GM18909 (cell line): ENCODE measurements around the gene EZR.

ENCODE experiments used
- ATAC-seq: cut with Tn5 transposase; IDR thresholded peaks from one replicate; pipeline ENCODE4 v1.9.1; 2021; ENCODE audit warnings: mild to moderate bottlenecking; ENCODE audit not compliant: unreplicated experiment, poor library complexity

EZR gene

DNA sequence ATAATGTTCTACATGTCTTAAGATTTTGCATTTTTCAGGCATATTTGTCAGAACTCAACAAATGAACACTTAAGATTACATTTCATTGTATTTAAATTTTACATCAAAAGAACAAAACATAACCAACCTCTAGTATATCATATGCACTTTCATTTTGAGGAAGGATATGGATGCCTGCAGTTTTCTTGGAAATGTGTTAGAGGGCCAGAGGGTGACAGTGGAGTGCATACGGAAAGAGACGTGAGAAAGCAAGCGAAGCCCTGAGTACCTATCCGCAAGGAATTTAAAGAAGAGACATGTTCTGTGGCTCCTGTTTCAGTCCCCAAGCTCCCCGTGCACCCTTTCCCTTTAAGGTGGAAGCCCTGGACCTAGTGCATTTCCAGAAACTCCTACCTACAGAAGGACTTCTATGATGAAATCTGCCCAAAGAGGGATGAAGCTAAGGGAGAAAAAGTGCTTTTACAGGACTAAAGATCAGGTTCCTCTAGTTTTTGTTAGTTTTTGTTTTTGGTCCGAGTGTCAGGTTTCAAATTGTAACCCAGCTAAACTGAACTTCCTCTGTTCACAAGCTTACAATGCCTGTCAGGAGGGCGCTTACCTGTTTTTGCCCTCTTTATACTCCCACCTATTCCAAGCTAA, 38.8 kb downstream of the EZR start:
- no peak for ATAC-seq

DNA sequence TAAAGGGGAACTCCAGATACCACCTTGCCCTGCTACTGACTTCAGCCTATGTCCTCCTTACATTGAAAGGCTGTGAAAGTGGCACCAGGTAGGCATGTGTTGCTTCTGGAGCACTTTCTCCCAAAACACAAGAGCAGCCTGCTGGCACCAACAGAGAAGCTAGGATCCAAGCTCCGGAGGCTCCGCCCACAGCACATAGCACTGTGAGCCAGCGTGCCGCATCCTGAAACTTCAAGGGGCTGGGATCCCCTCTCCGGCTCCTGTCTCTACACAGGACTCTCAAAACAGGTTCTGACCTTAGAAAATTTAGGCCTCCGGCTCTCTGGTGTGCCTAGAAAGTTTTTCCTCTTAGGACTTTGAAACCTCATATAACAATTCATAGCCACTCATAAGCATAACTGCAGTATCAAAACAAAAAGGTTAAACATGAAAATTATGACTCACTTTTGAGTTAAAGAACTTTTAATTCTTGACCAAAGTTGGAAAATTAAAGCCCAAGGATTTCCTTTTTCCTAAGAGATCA, 41.1 kb downstream of the EZR start:
- ATAC-seq = no peak

DNA sequence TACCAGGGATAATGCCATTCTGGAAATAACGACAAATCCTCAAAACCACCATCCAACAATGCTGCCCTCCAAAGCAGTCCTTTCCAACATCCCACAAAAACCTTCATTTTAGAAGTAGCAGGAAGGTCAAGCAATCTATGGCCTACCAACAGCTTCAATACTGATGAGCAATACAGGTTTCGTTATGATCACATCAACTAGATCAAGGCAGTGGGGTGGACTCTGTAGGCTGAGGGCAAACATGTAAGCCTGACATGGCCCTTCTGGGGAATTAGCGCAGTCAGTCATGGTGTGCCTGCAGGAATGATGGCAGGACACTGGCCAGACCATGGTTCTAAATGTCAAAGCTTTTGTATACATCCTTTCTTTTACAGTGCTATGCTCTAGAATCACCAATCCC, 41.7 kb downstream of the EZR start:
- no peak for ATAC-seq

DNA sequence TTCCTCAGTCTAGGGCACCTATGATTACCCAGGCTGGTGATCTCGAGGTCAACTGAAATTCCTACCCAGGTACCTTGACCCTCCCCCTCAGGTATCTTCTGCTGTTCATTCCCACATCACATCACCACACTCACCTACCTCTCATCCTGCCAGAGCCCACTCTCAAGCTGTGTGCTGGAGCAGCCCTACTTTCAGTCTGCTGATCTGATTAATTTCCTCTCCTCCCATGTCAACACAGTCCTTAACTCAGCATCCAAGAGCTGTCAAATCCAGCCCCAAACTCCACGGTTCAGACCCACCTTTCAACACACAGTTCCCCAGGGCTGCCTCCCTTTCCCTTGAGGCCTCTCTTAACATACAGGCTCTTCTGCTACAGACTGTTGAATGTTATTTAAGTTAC, 42.4 kb downstream of the EZR start:
- ATAC-seq = no peak

DNA sequence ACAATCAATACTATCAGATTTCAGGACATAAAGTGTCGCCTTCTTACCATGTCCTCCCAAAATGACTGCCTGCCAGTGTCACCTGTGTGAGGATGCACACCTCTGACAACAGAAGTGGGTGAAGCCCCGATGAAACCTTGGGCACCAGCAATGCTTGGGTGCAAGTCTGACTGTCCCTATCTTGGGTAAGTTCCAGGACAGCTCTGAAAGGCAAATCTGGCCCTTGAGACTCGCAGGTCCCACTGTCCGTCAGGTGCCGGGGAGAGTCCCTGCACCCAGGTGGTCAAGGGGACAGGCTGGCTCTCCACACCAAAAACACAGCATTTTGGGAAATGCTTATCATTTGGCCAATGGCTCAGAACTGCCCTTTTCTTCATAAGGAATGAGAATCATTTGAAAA, 43.3 kb downstream of the EZR start:
- ATAC-seq = no peak

DNA sequence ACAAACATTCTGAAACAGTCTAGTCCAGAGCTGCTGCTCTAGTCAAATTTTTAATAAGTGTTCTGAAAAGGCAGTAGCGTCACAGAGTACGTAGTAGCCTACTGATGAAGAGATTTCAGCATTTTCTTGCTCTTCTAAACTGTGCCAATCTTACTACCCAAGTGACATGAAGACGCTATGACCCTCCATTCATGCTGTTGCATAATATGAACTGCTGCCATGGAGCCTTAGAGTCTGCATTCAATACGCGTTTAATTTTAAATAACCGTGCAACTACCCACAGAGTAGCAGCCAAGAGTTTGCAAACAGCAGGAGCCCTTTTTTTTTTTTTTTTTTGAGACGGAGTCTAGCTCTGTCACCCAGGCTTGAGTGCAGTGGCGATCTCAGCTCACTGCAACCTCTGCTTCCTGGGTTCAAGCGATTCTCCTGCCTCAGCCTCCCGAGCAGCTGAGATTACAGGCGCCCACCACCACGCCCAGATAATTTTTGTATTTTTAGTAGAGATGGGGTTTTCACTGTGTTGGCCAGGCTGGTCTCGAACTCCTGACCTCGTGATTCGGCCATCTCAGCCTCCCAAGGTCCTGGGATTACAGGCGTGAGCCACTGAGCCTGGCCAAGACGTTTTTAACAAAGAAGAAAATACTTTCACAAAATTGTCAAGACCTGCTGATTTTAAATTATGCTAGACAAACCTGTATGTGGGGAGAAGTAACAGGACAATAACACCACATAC, 44.3 kb downstream of the EZR start:
- ATAC-seq = no peak

DNA sequence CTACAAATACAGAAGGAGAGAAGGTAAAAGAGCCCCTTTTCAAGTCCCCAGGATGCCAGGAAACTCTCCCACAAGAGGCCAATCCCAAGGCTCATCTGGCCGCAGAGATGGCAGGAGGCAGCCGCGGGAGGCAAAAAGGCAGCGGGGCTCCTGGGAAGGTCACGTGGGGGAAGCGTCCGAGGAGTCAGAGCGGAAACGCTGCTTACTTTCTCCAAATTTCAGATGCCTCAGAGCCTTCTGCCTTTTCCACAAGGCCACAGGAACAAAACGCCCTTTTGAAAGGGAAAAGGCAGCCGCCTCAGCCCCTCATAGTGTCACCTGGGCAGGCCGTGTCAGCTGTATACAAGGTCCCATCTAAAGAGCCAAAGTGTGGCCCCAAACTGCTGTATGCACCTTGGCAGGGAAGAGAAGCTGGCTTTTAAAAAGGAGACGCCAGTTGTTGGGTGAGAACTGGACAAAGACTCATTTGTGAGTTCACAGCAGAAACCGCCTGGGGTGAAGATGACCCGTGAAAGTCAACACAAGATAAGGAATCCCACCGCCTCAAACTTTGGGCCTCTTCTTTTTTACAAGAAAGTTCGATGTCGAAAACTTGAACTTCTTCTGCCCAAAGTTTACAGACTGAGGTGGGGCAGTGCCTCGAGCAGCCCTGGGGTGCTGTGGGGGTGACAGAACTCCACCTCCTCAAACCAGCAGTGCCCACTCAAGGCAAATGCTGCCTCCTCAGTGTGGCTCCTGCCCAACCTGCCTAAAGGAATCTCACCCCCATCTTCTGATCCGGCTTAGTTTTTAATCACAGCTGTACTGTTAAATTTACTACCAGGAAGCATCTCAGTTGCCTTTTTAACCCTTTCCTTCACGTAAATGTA, 45.4 kb downstream of the EZR start:
- no peak for ATAC-seq

DNA sequence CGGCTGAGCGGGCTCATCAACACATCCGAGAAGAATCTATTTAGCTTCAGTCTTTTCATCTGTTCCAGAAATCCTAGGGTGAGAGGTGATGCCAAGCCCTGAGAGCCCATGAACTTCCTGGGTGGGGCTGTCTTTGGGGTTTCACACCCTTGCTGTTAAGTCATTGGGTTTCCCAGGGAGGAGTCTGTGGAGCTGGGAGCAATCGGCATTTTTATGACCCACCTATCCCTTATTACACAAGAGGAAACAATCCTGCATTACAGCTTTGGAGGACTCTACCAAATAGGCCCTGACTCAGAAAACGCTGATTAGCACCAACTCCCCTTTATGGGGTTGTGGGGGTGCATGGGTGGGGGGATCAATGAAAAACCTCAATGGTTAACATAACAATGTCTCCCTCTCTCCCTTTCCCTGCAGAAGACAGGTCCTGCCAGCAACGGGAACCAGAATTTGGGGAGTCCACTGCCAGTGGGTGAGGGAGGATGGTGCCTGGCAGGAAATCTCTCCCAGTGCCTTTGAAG, 46.3 kb downstream of the EZR start:
- ATAC-seq = no peak

DNA sequence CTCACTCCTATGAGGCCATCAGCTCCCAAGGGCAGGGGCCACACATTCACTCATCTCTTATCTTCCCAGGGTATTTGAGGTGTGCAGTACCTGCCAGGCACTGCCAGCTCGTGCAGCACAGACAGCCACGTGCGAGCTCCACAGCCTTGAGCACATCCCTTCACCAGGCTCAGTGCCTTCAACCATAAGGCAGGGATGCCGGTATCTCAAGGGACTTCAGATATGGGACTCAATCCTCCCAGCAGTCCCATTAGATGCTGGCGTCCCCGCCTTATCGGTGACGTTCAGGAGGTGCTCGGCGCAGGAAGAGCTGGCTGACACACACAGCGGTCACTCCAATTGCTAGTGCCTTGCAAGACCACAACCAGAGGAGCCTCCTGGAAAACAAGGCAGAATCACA, 47.0 kb downstream of the EZR start:
- ATAC-seq = no peak

DNA sequence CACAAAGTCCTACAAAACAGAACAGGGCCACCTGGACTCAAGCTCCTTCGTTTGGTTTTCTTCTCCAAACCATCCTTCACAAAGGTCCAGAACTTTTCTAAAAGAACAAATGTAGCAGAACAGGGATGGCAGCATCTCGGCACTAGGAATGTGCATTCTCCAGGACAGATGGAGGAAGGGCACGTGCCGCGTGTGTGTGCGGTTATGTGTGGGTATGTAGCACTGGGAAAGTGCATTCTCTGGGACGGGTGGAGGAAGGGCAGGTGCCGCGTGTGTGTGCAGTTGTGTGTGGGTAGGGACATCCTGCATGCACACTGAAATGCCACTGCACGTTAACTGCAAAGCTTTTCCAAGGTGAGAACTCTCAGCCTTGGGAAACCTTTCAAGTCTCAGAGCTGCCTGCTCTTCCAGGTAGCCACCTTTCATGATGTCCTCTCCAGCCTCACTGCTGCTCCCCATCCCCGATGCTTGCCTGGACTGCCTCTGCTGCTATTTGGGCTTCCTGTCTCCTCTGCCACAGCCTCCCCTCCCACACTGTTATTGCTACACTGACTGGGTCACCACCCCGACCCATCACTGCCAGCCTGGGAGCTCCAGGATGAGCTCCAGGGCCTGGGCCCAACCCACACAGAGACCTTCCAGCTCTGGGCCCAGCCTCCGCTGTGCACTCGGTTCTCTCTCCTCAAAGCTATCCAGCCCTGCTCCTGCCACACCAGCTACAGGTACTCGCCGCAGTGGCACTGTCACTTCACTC, 47.6 kb downstream of the EZR start:
- ATAC-seq = no peak

DNA sequence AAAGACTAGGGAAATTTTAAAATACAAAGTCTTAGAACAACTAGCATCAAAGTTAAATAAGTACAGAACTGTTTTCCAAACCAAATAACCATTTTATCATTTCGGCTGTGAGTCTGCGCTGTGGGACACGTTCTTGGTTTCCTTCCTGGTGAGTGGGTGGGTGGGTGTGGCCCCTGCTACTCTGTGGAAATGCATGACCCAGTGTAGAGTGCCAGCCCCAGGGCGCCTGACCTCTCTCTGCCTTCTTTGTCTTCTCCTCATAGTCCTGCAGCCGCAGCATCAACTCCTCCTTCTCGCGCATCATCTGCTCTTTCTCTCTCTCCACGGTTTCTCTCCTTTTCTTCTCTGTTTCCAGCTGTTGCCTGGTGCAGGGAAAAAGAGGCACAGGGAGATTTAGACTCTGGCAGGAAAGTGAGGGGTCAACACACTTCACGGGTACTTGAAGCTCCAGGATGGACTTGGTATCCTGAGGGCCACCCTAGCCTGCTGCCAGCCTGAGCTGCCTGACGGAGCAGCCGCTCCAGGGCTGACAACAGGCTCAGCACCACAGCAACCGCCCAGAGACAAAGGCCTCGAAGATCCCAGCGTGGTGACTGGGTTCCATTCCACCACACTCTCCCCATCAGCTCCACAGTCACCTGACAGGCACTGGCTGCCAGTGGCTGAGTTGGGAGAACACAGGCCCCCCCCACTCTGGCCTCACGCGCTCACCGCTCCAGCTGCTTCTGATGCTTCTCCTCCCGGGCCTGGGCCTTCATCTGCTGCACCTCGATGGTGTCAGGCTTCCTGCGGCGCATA, 48.4 kb downstream of the EZR start:
- no peak for ATAC-seq

DNA sequence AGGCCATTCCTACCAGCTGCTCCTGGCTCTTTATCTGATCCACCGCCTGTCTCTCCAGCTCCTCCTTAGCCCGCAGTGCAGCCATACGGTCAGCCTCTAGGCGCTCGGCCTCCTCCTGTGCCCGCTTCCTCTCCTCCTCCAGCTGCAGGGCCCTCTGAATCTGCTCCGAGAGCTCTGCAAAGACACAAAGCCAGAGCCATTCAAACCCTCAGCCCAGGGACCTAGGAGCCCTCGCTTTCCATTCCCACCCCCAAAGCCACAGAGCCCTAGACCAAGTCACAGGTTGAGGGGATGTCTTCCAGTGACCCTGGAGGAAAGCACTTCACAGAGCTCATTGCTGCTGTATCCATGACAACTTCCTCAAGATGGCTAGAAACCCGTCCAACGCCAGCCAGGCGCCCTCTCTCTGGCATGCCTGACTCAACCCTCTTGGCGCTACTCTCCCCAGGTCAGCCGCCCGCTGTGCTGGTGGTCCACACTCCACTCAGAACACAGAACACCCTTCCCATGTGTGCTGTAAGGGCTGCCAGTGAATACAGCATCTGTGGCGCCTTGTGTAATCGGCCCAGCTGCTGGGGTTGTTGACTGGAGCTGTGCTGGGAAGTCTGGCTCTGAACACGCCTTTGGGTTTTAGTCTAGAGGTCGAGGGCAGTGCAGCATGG, 49.3 kb downstream of the EZR start:
- ATAC-seq = no peak

DNA sequence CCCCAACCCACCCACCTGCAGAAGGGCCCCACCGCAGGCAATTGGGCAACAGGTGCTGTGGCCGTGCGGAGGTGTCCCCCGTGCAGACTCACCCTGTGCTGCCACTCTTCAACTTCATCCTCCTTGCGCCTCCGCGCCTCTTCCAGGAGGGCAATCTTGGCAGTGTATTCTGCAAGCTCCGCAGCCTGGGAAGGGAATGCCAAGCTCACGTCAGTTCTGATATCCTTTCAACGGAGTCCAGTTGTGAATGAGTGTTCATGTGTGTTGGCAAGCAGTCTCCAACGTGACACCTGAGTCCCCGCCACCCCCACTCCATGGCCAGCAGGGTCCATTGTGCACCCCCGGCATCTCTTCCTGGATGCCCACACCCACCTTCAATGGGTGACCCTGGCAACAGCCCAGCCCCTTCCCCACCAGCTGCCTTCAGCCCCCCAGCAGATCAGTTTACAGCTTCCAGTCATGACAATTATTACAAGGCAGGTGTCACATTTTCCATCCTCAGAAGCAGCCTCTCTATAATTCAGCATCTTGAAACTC, 49.9 kb downstream of the EZR start:
- ATAC-seq = no peak

DNA sequence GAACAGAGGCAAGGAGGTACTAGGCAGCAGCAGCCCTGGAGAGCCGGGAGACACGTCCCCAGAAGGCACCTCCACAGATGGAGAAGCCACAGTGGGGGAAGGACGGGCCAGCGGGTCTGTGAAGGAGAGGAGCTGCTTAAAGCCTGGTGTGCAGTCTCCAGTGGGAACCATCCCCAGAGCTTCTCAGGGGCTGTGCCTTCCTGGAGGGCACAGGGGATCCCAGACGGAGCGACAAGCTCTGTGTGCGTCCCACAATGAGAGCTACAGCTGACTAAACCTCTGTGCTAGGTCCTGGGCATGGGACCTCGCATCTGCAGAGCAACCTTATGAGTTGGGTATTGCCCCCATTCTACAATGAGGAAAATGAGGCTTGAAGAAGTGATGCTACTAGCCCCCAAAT, 50.7 kb downstream of the EZR start:
- ATAC-seq = no peak

DNA sequence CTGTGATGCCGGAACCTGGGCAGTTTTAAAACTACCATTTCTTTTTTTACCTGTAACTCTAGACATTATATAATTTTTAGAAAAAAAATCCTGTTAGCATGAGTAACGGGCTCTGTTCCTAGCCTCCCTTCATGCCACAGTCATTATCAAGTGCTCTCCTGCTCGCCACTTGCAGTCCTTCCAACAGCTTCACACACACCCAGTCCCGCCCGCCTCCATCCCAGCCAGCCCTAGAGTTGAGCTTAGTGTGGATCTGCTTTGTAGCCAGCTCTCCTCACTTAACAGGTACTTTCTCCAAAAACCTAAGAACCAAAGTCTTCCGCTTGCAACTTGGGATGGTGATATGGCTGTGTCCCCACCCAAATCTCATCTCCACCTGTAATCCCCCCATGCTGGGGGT, 51.5 kb downstream of the EZR start:
- no peak for ATAC-seq

DNA sequence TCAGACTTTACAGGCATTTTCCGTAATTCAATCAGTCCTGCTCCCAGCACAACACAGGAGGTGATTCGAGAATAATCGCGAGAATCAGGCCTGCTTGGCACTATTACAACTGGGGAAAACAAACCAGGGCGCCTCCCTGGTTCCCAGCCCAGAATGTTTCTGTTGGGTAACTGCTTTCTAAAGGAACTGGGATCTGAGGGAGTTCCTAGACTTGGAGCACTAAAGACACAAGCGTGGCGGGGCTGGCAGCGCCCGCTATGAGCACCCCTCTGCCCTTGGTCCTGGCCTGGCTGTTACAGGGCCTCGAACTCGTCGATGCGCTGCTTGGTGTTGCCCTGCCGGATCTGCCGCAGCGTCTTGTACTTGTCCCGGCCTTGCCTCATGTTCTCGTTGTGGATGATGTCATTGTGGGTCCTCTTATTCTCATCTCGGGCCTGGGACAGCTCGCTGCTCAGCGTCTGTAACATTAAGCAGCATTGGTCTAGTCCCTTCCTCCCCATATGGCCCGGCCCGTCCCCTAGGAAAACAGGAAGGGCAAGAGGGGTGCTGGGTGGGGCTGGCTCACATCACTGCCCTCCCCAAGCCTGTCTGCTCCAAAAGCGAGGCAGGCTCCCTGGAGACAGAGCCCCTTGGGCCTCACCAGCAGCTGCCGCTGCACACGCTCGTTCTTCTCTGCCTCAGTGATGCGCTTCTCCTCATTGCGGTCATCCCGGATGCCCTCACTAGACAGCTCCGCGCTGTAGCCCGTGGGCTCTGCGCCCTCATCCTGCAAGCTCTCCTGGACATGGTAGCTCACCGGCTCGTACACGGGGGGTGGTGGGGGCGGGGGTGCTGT, 52.3 kb downstream of the EZR start:
- no peak for ATAC-seq

DNA sequence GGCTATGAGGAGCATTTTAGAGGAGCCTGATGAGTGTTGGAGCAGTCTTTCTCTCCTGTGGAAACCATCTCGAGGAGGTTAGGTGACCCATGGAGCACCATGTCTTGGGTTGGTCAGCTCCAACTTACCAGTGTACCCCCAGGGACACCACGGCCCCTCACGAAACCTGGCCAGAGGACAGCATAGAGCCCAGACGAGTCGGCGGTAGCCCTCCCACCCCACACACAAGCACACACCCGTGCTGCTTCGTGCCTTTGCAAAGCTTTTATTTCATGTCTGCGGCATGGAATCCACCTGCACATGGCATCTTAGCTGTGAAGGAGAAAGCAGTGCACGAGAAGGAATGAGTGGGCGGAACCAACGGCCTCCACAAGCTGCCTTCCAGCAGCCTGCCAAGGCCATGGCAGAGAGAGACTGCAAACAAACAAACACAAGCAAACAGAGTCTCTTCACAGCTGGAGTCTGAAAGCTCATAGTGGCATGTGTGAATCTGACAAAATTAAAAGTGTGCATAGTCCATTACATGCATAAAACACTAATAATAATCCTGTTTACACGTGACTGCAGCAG, 53.6 kb downstream of the EZR start:
- ATAC-seq = no peak
